Esophagus muscularis mucosa (tissue), 4 donors: ENCODE results near the gene CASQ2. TPM values are rescaled to one million over a fixed set of nuclear protein-coding genes. Genes with fewer than 3 reads are reported as not detected.

Experiments used
- DNase-seq: peaks from one replicate; pipeline ENCODE4 v3.0.0-alpha.2; 2017; ENCODE audit errors: extremely low spot score
- H3K27ac ChIP-seq, 4 donors: fragments of 200-600 bp; sonication (generic); replicated peaks in 1 of 4; 1 replicate in 3 of 4; 2 replicates in 1 of 4; pipeline ENCODE4 v1.5.1; 2016 to 2019; ENCODE audit warnings: mild to moderate bottlenecking in 1 of 4
- H3K27me3 ChIP-seq, 4 donors: fragments of 200-600 bp; sonication (generic); one replicate each; pipeline versions ENCODE4 v1.5.1 to v1.6.0; 2016 to 2019
- H3K36me3 ChIP-seq, 4 donors: fragments of 200-600 bp; sonication (generic); one replicate each; pipeline ENCODE4 v1.5.1; 2016 to 2019
- H3K4me1 ChIP-seq, 4 donors: fragments of 200-600 bp; sonication (generic); one replicate each; pipeline ENCODE4 v1.5.1; 2016 to 2019
- H3K4me3 ChIP-seq, 4 donors: fragments of 200-600 bp; sonication (generic); 1 replicate in 2 of 4; 2 replicates in 2 of 4; pipeline ENCODE4 v1.5.1; 2016 to 2019; ENCODE audit warnings: mild to moderate bottlenecking in 4 of 4, moderate library complexity in 1 of 4
- H3K9me3 ChIP-seq, 4 donors: fragments of 200-600 bp; sonication (generic); 1 replicate in 3 of 4; 2 replicates in 1 of 4; pipeline ENCODE4 v1.5.1; 2016 to 2019
- CTCF ChIP-seq, 3 experiments: fragments of 200-600 bp in 2 of 3; fragments of 450-650 bp in 1 of 3; sonication (generic) in 2 of 3; IDR thresholded peaks; one replicate each; pipeline ENCODE4 v1.5.1; 2017 to 2019; ENCODE audit warnings: antibody characterized with exemption in 3 of 3, mild to moderate bottlenecking in 2 of 3, moderate library complexity in 1 of 3
- EP300 ChIP-seq: sonication (generic); formaldehyde crosslinking; IDR thresholded peaks from one replicate; pipeline ENCODE4 v1.6.1; 2017; ENCODE audit warnings: antibody characterized with exemption
- POLR2A ChIP-seq: fragments of 450-650 bp; IDR thresholded peaks from one replicate; pipeline ENCODE4 v1.6.1; 2017; ENCODE audit warnings: antibody characterized with exemption, moderate library complexity, mild to moderate bottlenecking, low read depth
- POLR2AphosphoS5 ChIP-seq, 2 donors: sonication (generic); formaldehyde crosslinking; IDR thresholded peaks; one replicate each; pipeline ENCODE4 v1.6.1; 2017; ENCODE audit warnings: antibody characterized with exemption in 2 of 2
- WGBS: methylation state at CpG from one replicate; pipeline ENCODE4 v1.1.5; 2018; 5-methylcytosine and 5-hydroxymethylcytosine counted together
- intact Hi-C: fragments of 100-400 bp; cut with DNase I; formaldehyde crosslinking; loops from one replicate; pipeline ENCODE4 v1.15.1; 2023
- total RNA-seq, 4 donors: library from RNA; depleted of rRNA; stranded (reverse); fragments of >200 nt; gene quantifications; one replicate each; pipeline versions ENCODE4 v1.1.0 to v1.2.1, GENCODE V29; 2016

The CASQ2 gene
- total RNA-seq, 4 donors from 2014 or later = 95.6 to 138 (median 108) TPM

- peak; percentile 21 for DNase-seq
- Histone ChIP-seq H3K36me3 (no peaks in the 10 kb centered on the region), H3K4me3 (no peak overlapping the region), H3K27ac (peak overlapping the region in 2 of 4 donors; percentile 19 to 68), H3K4me1 (peaks cover 57 to 62% (median 59%) of the 10 kb centered on the region in 4 donors), H3K9me3 (no peaks in the 10 kb centered on the region), H3K27me3 (no peaks in the 10 kb centered on the region)
- no peak for TF ChIP-seq POLR2AphosphoS5 (IDR thresholded peaks at IDR 0.05)
- intact Hi-C loops = no loop called here
- 45% methylated on average over 1 of the region's 1 CpG for WGBS
These were observed 10.7 kb downstream of the CASQ2 start for GRCh38 chr1:115757856-115758255.

- Histone ChIP-seq H3K4me3 (no peak overlapping the region), H3K9me3 (no peaks in the 10 kb centered on the region), H3K4me1 (peaks cover 58 to 65% (median 61%) of the 10 kb centered on the region in 4 donors), H3K27me3 (no peaks in the 10 kb centered on the region), H3K36me3 (no peaks in the 10 kb centered on the region), H3K27ac (peak overlapping the region in 3 of 4 donors; percentile 19 to 68 (median 58))
- intact Hi-C loops = no loop called here
- 59% methylated on average over 3 of the region's 3 CpGs for WGBS
- no peak for DNase-seq
- TF ChIP-seq POLR2AphosphoS5 (IDR thresholded peaks at IDR 0.05) (no peak), POLR2A (no peak), CTCF (IDR thresholded peaks at IDR 0.05) (no peak), EP300 (no peak)
These were observed 11.2 kb downstream of the CASQ2 start for GRCh38 chr1:115757326-115757725.

GRCh38 chr1:115755456-115756370, 12.8 kb downstream of the CASQ2 start:
- peaks cover 55 to 80% (median 72%) of the 10 kb centered on the region in 4 donors for H3K4me1 ChIP-seq
- no peaks in the 10 kb centered on the region for H3K27me3 ChIP-seq
- H3K36me3 ChIP-seq = no peaks in the 10 kb centered on the region
- H3K9me3 ChIP-seq = no peaks in the 10 kb centered on the region
- WGBS = 54% methylated on average over 6 of the region's 8 CpGs
- H3K4me3 ChIP-seq = no peak overlapping the region
- no peak for TF ChIP-seq POLR2AphosphoS5 (IDR thresholded peaks at IDR 0.05)
- no peak for TF ChIP-seq POLR2A
- TF ChIP-seq CTCF (IDR thresholded peaks at IDR 0.05) = no peak
- no peak for TF ChIP-seq EP300
- H3K27ac ChIP-seq = peak overlapping the region in 3 of 4 donors; percentile 19 to 68 (median 58)
- DNase-seq = no peak
- intact Hi-C loops = no loop called here

- no peak for TF ChIP-seq POLR2A
- TF ChIP-seq CTCF (IDR thresholded peaks at IDR 0.05) = no peak
- TF ChIP-seq EP300 = no peak
- peak in 1 of 2 donors; percentile 14 for TF ChIP-seq POLR2AphosphoS5 (IDR thresholded peaks at IDR 0.05)
- WGBS = 46% methylated on average over 7 of the region's 8 CpGs
- Histone ChIP-seq H3K27me3 (no peaks in the 10 kb centered on the region), H3K4me1 (peaks cover 65 to 98% (median 87%) of the 10 kb centered on the region in 4 donors), H3K9me3 (no peaks in the 10 kb centered on the region), H3K27ac (peak overlapping the region; percentile 24 to 68 (median 46)), H3K36me3 (no peaks in the 10 kb centered on the region), H3K4me3 (no peak overlapping the region)
- intact Hi-C loops = no loop called here
- peak; percentile 50 for DNase-seq
These were observed 14.7 kb downstream of the CASQ2 start for GRCh38 chr1:115753830-115754229.

GRCh38 chr1:115753361-115753760, 15.2 kb downstream of the CASQ2 start:
- Histone ChIP-seq H3K27ac (peak overlapping the region in 3 of 4 donors; percentile 35 to 68 (median 58)), H3K9me3 (no peaks in the 10 kb centered on the region), H3K4me3 (no peak overlapping the region), H3K36me3 (no peaks in the 10 kb centered on the region), H3K27me3 (no peaks in the 10 kb centered on the region), H3K4me1 (peaks cover 66 to 98% (median 89%) of the 10 kb centered on the region in 4 donors)
- intact Hi-C loops = no loop called here
- DNase-seq = peak; percentile 60
- TF ChIP-seq POLR2AphosphoS5 (IDR thresholded peaks at IDR 0.05) (no peak), CTCF (IDR thresholded peaks at IDR 0.05) (no peak)
- WGBS = 93% methylated on average over 7 of the region's 7 CpGs
